PC-9 (cell line): ENCODE results near the gene NELL1.

ENCODE experiments used
- CTCF ChIP-seq: fragments of 200-600 bp; sonication (generic); conservative IDR thresholded peaks from 2 replicates; pipeline ENCODE4 v1.6.1; 2017; ENCODE audit warnings: mixed run types, antibody characterized with exemption, mild to moderate bottlenecking, moderate library complexity
- EZH2 ChIP-seq: fragments of 200-600 bp; sonication (generic); IDR thresholded peaks from 2 replicates; pipeline ENCODE4 v1.8.0; 2017; ENCODE audit warnings: antibody characterized with exemption, low read depth

- TF ChIP-seq CTCF (no peak), EZH2 (no peak)
Measured at GRCh38 chr11:21258414-21258813, 589.0 kb downstream of the NELL1 start.
